Bone marrow (tissue), 2 donors: ENCODE results near the gene ZNF74.

Source experiments
- DNase-seq, 2 donors: peaks; one replicate each; lab custom pipeline; 2025; lab: John Stamatoyannopoulos, UW

Gene ZNF74

GRCh38 chr22:20433191-20433590 lies 39.2 kb downstream of the ZNF74 start:
- DNase-seq, result no peak

- DNase-seq, result no peak
Observed at GRCh38 chr22:20433686-20434241, 39.8 kb downstream of the ZNF74 start.

GRCh38 chr22:20434264-20434751 lies 40.4 kb downstream of the ZNF74 start:
- DNase-seq, result no peak

GRCh38 chr22:20434773-20435172 lies 40.8 kb downstream of the ZNF74 start:
- DNase-seq, result no peak

GRCh38 chr22:20435436-20436306 lies 41.7 kb downstream of the ZNF74 start:
- DNase-seq, result no peak

GRCh38 chr22:20436307-20436767 lies 42.4 kb downstream of the ZNF74 start:
- no peak for DNase-seq

- no peak for DNase-seq
Observed at GRCh38 chr22:20436768-20437612, 43.0 kb downstream of the ZNF74 start.

- DNase-seq, result no peak
Observed at GRCh38 chr22:20437613-20438426, 43.9 kb downstream of the ZNF74 start, which contains the start of gene SCARF2. Gene SCARF2, minus strand, starts transcription at chr22:20437825. Its CDS starts 71 bp downstream, at chr22:20437754.

GRCh38 chr22:20438427-20438677 lies 44.4 kb downstream of the ZNF74 start:
- DNase-seq, result no peak

GRCh38 chr22:20438678-20439492 lies 44.9 kb downstream of the ZNF74 start:
- DNase-seq, result no peak

- DNase-seq, result no peak
Observed at GRCh38 chr22:20439556-20439927, 45.6 kb downstream of the ZNF74 start.

- DNase-seq, result no peak
Observed at GRCh38 chr22:20439928-20440575, 46.1 kb downstream of the ZNF74 start.

GRCh38 chr22:20440637-20441591 lies 47.0 kb downstream of the ZNF74 start:
- no peak for DNase-seq

GRCh38 chr22:20441631-20442484 lies 47.9 kb downstream of the ZNF74 start:
- DNase-seq, result no peak

- no peak for DNase-seq
Observed at GRCh38 chr22:20442485-20443284, 48.7 kb downstream of the ZNF74 start.

GRCh38 chr22:20444325-20444724 lies 50.4 kb downstream of the ZNF74 start:
- no peak for DNase-seq

- no peak for DNase-seq
Observed at GRCh38 chr22:20446383-20446970, 52.5 kb downstream of the ZNF74 start.
